Fibroblast of lung (primary cell): ENCODE data around the gene SHC4. TPM values are rescaled to one million over a fixed set of nuclear protein-coding genes. Genes with fewer than 3 reads are reported as not detected.
A peak's percentile ranks its signal among the peaks of the same experiment; 100 is the strongest.

ENCODE experiments used
- DNase-seq, 2 donors: peaks; one replicate each; pipeline versions ENCODE4 v3.0.0 to v3.0.0-alpha.2; 2010; ENCODE audit warnings: low read depth in 2 of 2
- H2AFZ ChIP-seq: 2 replicates; pipeline ENCODE4 v1.5.1; 2012; ENCODE audit warnings: low read length, control low read depth, inconsistent platforms
- H3K27ac ChIP-seq: 2 replicates; pipeline ENCODE4 v1.5.1; 2011; ENCODE audit warnings: low read length, control low read depth; ENCODE audit not compliant: insufficient read depth
- H3K27me3 ChIP-seq: 2 replicates; pipeline ENCODE4 v1.5.1; 2011; ENCODE audit warnings: mild to moderate bottlenecking, low read length; ENCODE audit not compliant: control insufficient read depth, insufficient read depth
- H3K36me3 ChIP-seq: 2 replicates; pipeline ENCODE4 v1.5.1; 2011; ENCODE audit warnings: low read length; ENCODE audit not compliant: control insufficient read depth, insufficient read depth
- H3K4me1 ChIP-seq: 2 replicates; pipeline ENCODE4 v1.5.1; 2011; ENCODE audit warnings: low read length; ENCODE audit not compliant: control insufficient read depth, insufficient read depth; ENCODE audit errors: extremely low read depth
- H3K4me2 ChIP-seq: 2 replicates; pipeline ENCODE4 v1.5.1; 2011; ENCODE audit warnings: low read length, control low read depth; ENCODE audit not compliant: insufficient read depth; ENCODE audit errors: extremely low read depth
- H3K4me3 ChIP-seq, 4 experiments: fragments of 200-600 bp in 1 of 4; sonication (generic) in 1 of 4; replicated peaks in 1 of 4; 2 replicates each; pipeline ENCODE4 v1.5.1; 2011 to 2016; ENCODE audit warnings: low read length in 4 of 4, low read depth in 3 of 4, mild to moderate bottlenecking in 3 of 4, control low read depth in 2 of 4, inconsistent platforms in 1 of 4, mixed read lengths in 1 of 4; ENCODE audit not compliant: insufficient read depth in 1 of 4; ENCODE audit errors: control extremely low read depth in 1 of 4
- H3K79me2 ChIP-seq: 2 replicates; pipeline ENCODE4 v1.5.1; 2012; ENCODE audit warnings: mild to moderate bottlenecking, low read length, inconsistent platforms; ENCODE audit not compliant: control insufficient read depth, insufficient read depth
- H3K9ac ChIP-seq: 2 replicates; pipeline ENCODE4 v1.5.1; 2011; ENCODE audit warnings: mild to moderate bottlenecking, low read length, control low read depth; ENCODE audit not compliant: insufficient read depth
- H3K9me3 ChIP-seq: 2 replicates; pipeline ENCODE4 v1.5.1; 2012; ENCODE audit warnings: low read depth, low read length; ENCODE audit not compliant: control insufficient read depth, insufficient read depth
- H4K20me1 ChIP-seq: 2 replicates; pipeline ENCODE4 v1.5.1; 2011; ENCODE audit warnings: low read length; ENCODE audit not compliant: control insufficient read depth, insufficient read depth; ENCODE audit errors: extremely low read depth
- CTCF ChIP-seq, 2 donors: IDR thresholded peaks in 1 of 2; conservative IDR thresholded peaks in 1 of 2; 1 replicate in 1 of 2; 2 replicates in 1 of 2; pipeline ENCODE4 v1.5.1; 2011 to 2012; ENCODE audit warnings: low read length in 2 of 2, control low read depth in 1 of 2, inconsistent platforms in 1 of 2, low read depth in 1 of 2, mild to moderate bottlenecking in 1 of 2
- EZH2 ChIP-seq: IDR thresholded peaks from 2 replicates; pipeline ENCODE4 v1.5.1; 2012; ENCODE audit warnings: low read length, control low read depth, mild to moderate bottlenecking; ENCODE audit errors: missing control alignments
- polyA plus RNA-seq, 2 donors: library from polyadenylated mRNA; depleted of rRNA in 1 of 2; stranded (reverse) in 1 of 2; unstranded in 1 of 2; fragments of >200 nt; gene quantifications; 2 replicates each; pipeline ENCODE4 v1.2.1, GENCODE V29; 2011 to 2012; ENCODE audit warnings: missing spikeins in 1 of 2
- total RNA-seq: library from RNA; depleted of rRNA; stranded (reverse); fragments of >200 nt; gene quantifications from 2 replicates; pipeline ENCODE4 v1.2.1, GENCODE V29; 2014

SHC4 gene
- total and polyA plus RNA-seq, 2 donors (not counting 1 experiment from before 2014, with no cell fraction given): 0.75 to 1.5 TPM

- no peaks in the 10 kb centered on the region for H3K27me3 ChIP-seq
- H3K4me3 ChIP-seq: no peak overlapping the region
- no peaks in the 10 kb centered on the region for H4K20me1 ChIP-seq
- H3K79me2 ChIP-seq: peaks cover 12% of the 10 kb centered on the region
- peak in 1 of 2 donors; percentile 19 for DNase-seq
- H3K27ac ChIP-seq: no peak overlapping the region
- H3K9me3 ChIP-seq: no peaks in the 10 kb centered on the region
- TF ChIP-seq EZH2 (no peak), CTCF (conservative IDR thresholded peaks at IDR 0.05 in 1 of 2, IDR thresholded peaks at IDR 0.05 in 1 of 2; ENCODE audit: low read depth in 1 of 2, low read length in 2 of 2) (no peak)
- H3K9ac ChIP-seq: no peak overlapping the region
- H3K4me1 ChIP-seq: peaks cover 4% of the 10 kb centered on the region
- no peak overlapping the region for H3K4me2 ChIP-seq
- H2AFZ ChIP-seq: no peak overlapping the region
- H3K36me3 ChIP-seq: no peaks in the 10 kb centered on the region
Observed at GRCh38 chr15:48814286-48814685, 149.4 kb downstream of the SHC4 start.

- Histone ChIP-seq H3K36me3 (no peaks in the 10 kb centered on the region), H3K4me3 (peak overlapping the region; percentile 90 to 97 (median 94))
- DNase-seq: no peak
Observed at GRCh38 chr15:48811325-48811958, 152.3 kb downstream of the SHC4 start.

More at GRCh38 chr15:48811325-48811958, 152.3 kb downstream of the SHC4 start:
- no peaks in the 10 kb centered on the region for H3K27me3 ChIP-seq
- H3K27ac ChIP-seq: no peak overlapping the region
- TF ChIP-seq CTCF (conservative IDR thresholded peaks at IDR 0.05 in 1 of 2, IDR thresholded peaks at IDR 0.05 in 1 of 2; ENCODE audit: low read depth in 1 of 2, low read length in 2 of 2) (no peak), EZH2 (no peak)
- no peaks in the 10 kb centered on the region for H3K9me3 ChIP-seq
- H3K9ac ChIP-seq: no peak overlapping the region
- H2AFZ ChIP-seq: peak overlapping the region; percentile 27
- H3K79me2 ChIP-seq: peaks cover 23% of the 10 kb centered on the region
- peaks cover 5% of the 10 kb centered on the region for H3K4me1 ChIP-seq
- H3K4me2 ChIP-seq: peak overlapping the region; percentile 42
- no peaks in the 10 kb centered on the region for H4K20me1 ChIP-seq
